NCI-H446 (cell line): Measurements from ENCODE around the gene NFKBIE.

Source experiments
- DNase-seq, 2 experiments: peaks; one replicate each; lab custom pipeline; 2025; lab: John Stamatoyannopoulos, UW

Gene NFKBIE

GRCh38 chr6:44258325-44258863 is 7.0 kb downstream of the NFKBIE start:
- DNase-seq, result no peak

- no peak for DNase-seq
Observed at GRCh38 chr6:44257753-44258324, 7.5 kb downstream of the NFKBIE start.

- peak in 1 of 2 experiments; percentile 76 for DNase-seq
Observed at GRCh38 chr6:44257025-44257752, 8.2 kb downstream of the NFKBIE start, which contains the start of gene SLC35B2. SLC35B2 (minus strand) TSS chr6:44257528; CDS start chr6:44257410, 118 bp downstream.

GRCh38 chr6:44256775-44257024 is 8.7 kb downstream of the NFKBIE start:
- no peak for DNase-seq

- peak in 1 of 2 experiments; percentile 22 for DNase-seq
Observed at GRCh38 chr6:44255871-44256774, 9.2 kb downstream of the NFKBIE start.

- DNase-seq, result no peak
Observed at GRCh38 chr6:44255105-44255808, 10.1 kb downstream of the NFKBIE start.

GRCh38 chr6:44254191-44255104 is 10.9 kb downstream of the NFKBIE start:
- no peak for DNase-seq

- DNase-seq, result peak; percentile 22 to 28
Observed at GRCh38 chr6:44253307-44254101, 11.8 kb downstream of the NFKBIE start.

GRCh38 chr6:44251576-44252524 is 13.5 kb downstream of the NFKBIE start:
- DNase-seq, result no peak

- DNase-seq, result no peak
Observed at GRCh38 chr6:44250718-44251123, 14.6 kb downstream of the NFKBIE start.

- no peak for DNase-seq
Observed at GRCh38 chr6:44250067-44250717, 15.2 kb downstream of the NFKBIE start.

GRCh38 chr6:44249082-44249748 is 16.1 kb downstream of the NFKBIE start:
- no peak for DNase-seq

GRCh38 chr6:44248579-44248978 is 16.8 kb downstream of the NFKBIE start:
- DNase-seq, result no peak

- peak in 1 of 2 experiments; percentile 61 for DNase-seq
Observed at GRCh38 chr6:44247338-44248302, 17.7 kb downstream of the NFKBIE start.

- peak; percentile 90 to 96 for DNase-seq
Observed at GRCh38 chr6:44246663-44247337, 18.6 kb downstream of the NFKBIE start, which contains the start of gene HSP90AB1. HSP90AB1 (plus strand) TSS chr6:44247101; CDS start chr6:44248630, 1,529 bp downstream.
